Measurements from ENCODE around the gene CCNE1. TPM values are rescaled to one million over a fixed set of nuclear protein-coding genes. Genes with fewer than 3 reads are reported as not detected.
"Not testable (repeated sequence)": the region's sequence is repeated elsewhere in the genome, so short reads cannot be mapped to it uniquely, and the experiment has no call there.

The CCNE1 gene
- total RNA-seq, 1 experiment from 2014 or later: 36.0 TPM

DNA sequence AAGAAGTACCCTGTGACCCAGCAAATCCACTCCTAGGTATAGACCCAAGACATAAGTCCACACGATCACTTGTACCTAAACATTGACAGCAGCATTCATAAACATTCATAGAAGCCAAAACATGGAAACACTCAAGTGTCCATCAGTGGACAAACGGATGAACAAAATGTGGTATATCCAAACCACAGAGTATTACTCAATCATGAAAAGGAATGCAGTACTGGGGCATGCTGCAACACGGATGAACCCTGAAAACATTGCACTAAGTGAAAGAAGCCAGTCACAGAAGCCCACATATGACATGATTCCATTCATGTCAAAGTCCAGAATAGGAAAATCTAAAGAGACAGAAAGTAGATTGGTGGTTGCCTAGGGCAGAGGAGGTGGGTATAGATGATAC is 22.8 kb upstream of the CCNE1 start (continued):
- TF ChIP-seq, protein P1, sequence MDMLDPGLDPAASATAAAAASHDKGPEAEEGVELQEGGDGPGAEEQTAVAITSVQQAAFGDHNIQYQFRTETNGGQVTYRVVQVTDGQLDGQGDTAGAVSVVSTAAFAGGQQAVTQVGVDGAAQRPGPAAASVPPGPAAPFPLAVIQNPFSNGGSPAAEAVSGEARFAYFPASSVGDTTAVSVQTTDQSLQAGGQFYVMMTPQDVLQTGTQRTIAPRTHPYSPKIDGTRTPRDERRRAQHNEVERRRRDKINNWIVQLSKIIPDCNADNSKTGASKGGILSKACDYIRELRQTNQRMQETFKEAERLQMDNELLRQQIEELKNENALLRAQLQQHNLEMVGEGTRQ (CRISPR knock-in tag; IDR thresholded peaks at IDR 0.05): no peak
- TF ChIP-seq JUN (CRISPR knock-in tag; IDR thresholded peaks at IDR 0.05): no peak
- TF ChIP-seq RORB (CRISPR knock-in tag; IDR thresholded peaks at IDR 0.05): no peak
- no peak for TF ChIP-seq HMGA2 (CRISPR knock-in tag; IDR thresholded peaks at IDR 0.05)

DNA sequence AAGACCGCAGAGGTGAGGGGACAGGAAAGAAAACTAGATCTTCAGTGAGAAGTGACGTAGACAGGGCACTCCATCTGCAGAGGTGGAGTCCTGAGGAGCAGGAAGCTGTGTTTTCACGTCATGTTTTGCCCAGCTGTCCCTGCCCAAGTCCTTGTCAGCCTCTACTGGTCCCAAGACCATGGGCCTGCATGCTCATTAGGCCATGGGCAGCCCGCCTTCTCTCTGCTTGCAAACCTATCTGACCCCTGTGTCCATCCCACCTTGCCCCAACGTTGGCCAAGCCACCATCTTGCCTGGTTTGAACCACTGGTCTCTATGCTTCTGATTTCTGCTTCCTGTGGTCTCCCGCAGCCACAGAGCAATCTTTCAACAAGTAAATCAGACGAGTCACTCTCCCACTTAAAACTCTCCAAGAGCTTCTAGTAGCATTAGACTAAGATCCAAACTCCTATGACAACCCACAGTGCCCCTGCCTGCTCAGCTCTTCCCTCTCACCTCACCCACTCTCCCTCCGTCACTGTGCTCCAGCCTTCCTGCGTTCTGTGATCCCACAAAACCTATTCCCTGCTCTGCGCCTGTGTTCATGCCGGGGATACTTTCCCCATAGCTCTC is 18.6 kb upstream of the CCNE1 start:
- Mint-ChIP-seq H3K27me3 (ENCODE audit: low read depth) (no peaks in the 10 kb centered on the region), H3K27ac (no peak overlapping the region), H3K4me1 (peaks cover 4% of the 10 kb centered on the region; the same call in 1 of the 2 replicates), H3K36me3 (no peaks in the 10 kb centered on the region), H3K4me3 (no peak overlapping the region), H3K9me3 (0 out of 2 replicates have a peak, but pooled peaks cover 3% of the 10 kb centered on the region)
- no peak for DNase-seq (ENCODE audit: low spot score)
- TF ChIP-seq, protein P2, sequence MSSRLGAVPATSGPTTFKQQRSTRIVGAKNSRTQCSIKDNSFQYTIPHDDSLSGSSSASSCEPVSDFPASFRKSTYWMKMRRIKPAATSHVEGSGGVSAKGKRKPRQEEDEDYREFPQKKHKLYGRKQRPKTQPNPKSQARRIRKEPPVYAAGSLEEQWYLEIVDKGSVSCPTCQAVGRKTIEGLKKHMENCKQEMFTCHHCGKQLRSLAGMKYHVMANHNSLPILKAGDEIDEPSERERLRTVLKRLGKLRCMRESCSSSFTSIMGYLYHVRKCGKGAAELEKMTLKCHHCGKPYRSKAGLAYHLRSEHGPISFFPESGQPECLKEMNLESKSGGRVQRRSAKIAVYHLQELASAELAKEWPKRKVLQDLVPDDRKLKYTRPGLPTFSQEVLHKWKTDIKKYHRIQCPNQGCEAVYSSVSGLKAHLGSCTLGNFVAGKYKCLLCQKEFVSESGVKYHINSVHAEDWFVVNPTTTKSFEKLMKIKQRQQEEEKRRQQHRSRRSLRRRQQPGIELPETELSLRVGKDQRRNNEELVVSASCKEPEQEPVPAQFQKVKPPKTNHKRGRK (CRISPR knock-in tag; IDR thresholded peaks at IDR 0.05; ENCODE audit: borderline replicate concordance): no peak
- TF ChIP-seq, protein P3, sequence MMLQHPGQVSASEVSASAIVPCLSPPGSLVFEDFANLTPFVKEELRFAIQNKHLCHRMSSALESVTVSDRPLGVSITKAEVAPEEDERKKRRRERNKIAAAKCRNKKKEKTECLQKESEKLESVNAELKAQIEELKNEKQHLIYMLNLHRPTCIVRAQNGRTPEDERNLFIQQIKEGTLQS (CRISPR knock-in tag; conservative IDR thresholded peaks at IDR 0.05): no peak
- TF ChIP-seq GTF2I (CRISPR knock-in tag; conservative IDR thresholded peaks at IDR 0.05) (no peak), TCF7 (CRISPR knock-in tag; IDR thresholded peaks at IDR 0.05; ENCODE audit: low read depth) (no peak), ZNF219 (CRISPR knock-in tag; IDR thresholded peaks at IDR 0.05; ENCODE audit: borderline replicate concordance) (no peak), ELF4 (CRISPR knock-in tag; IDR thresholded peaks at IDR 0.05; ENCODE audit: low read depth) (no peak)
- TF ChIP-seq, protein P4, sequence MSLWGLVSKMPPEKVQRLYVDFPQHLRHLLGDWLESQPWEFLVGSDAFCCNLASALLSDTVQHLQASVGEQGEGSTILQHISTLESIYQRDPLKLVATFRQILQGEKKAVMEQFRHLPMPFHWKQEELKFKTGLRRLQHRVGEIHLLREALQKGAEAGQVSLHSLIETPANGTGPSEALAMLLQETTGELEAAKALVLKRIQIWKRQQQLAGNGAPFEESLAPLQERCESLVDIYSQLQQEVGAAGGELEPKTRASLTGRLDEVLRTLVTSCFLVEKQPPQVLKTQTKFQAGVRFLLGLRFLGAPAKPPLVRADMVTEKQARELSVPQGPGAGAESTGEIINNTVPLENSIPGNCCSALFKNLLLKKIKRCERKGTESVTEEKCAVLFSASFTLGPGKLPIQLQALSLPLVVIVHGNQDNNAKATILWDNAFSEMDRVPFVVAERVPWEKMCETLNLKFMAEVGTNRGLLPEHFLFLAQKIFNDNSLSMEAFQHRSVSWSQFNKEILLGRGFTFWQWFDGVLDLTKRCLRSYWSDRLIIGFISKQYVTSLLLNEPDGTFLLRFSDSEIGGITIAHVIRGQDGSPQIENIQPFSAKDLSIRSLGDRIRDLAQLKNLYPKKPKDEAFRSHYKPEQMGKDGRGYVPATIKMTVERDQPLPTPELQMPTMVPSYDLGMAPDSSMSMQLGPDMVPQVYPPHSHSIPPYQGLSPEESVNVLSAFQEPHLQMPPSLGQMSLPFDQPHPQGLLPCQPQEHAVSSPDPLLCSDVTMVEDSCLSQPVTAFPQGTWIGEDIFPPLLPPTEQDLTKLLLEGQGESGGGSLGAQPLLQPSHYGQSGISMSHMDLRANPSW (CRISPR knock-in tag; conservative IDR thresholded peaks at IDR 0.05; ENCODE audit: low read depth): no peak
- POLR2A ChIA-PET: no interaction called here
- CTCF ChIA-PET: interaction anchor here (0.7 to 1.6 kb wide), 4 partner anchors 13 to 254 kb away, joined by 3 to 6 read pairs (median 3); no protein-coding TSS in a partner anchor
- ATAC-seq: no peak

DNA sequence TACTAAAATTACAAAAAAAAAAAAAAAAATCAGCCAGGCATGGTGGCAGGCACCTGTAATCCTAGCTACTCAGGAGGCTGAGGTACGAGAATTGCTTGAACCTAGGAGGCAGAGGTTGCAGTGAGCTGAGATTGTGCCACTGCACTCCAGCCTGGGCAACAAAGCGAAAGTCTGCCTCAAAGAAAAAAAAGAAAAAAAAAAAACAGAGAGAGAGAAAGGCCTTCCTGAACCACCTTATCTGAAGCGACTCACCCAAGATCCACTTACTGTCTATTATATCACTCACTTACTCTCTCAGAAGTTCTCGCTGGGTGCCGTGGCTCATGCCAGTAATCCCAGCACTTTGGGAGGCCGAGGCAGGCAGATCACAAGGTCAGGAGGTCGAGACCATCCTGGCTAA is 17.3 kb upstream of the CCNE1 start:
- POLR2A ChIA-PET; H3K27ac Mint-ChIP-seq; H3K36me3 Mint-ChIP-seq; DNase-seq (ENCODE audit: low spot score); ATAC-seq; H3K4me3 Mint-ChIP-seq; H3K4me1 Mint-ChIP-seq; H3K9me3 Mint-ChIP-seq; H3K27me3 Mint-ChIP-seq (ENCODE audit: low read depth): not testable (repeated sequence)
- CTCF ChIA-PET: interaction anchor here (1.0 to 1.8 kb wide), 6 partner anchors 8 to 64 kb away, joined by 3 to 6 read pairs (median 3); no protein-coding TSS in a partner anchor

DNA sequence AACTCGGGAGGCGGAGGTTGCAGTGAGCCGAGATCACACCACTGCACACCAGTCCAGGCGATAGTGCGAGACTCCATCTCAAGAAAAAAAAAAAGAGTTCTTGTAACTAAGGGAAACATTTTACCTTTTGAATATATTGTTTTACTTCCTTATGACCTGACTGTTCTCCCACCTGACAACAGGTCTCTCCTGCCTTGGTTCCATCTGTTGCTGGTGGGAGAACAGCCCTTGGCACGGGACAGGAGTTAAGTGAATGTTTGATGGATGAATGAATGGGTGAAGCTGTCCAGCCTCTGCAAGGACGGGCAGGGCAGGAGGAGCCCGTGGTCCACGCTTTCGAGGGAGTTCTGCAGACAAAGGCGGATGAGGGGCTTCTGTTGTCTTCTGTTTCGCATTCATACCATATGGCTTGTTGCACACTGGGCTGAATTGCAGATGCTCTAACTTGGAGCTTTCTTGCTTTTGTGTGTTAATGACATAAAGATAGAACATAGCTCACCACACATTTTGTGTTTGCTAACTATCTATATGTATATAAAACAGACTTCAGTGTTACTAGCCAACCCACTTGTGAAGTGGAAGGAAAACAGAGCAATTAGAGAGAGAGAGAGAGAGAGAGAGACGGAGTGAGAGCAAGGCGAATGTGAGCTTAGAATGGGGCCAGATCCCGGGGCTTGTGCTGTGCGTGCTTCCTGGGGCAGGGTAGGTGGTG is 16.2 kb upstream of the CCNE1 start:
- ChIA-PET CTCF (interaction anchor here (0.5 to 1.8 kb wide), 7 partner anchors 10 to 79 kb away, joined by 3 to 10 read pairs (median 4); no protein-coding TSS in a partner anchor), POLR2A (no interaction called here)
- no peak overlapping the region for H3K4me3 Mint-ChIP-seq

More for the DNA sequence above, 16.2 kb upstream of the CCNE1 start:
- no peak overlapping the region for H3K27ac Mint-ChIP-seq
- ATAC-seq: no peak
- no peak for DNase-seq (ENCODE audit: low spot score)
- no peaks in the 10 kb centered on the region for H3K36me3 Mint-ChIP-seq
- TF ChIP-seq FOXJ3 (CRISPR knock-in tag; IDR thresholded peaks at IDR 0.05; ENCODE audit: borderline replicate concordance) (no peak), RORB (CRISPR knock-in tag; IDR thresholded peaks at IDR 0.05) (no peak), TEAD1 (CRISPR knock-in tag; IDR thresholded peaks at IDR 0.05) (no peak)
- TF ChIP-seq, protein P5, sequence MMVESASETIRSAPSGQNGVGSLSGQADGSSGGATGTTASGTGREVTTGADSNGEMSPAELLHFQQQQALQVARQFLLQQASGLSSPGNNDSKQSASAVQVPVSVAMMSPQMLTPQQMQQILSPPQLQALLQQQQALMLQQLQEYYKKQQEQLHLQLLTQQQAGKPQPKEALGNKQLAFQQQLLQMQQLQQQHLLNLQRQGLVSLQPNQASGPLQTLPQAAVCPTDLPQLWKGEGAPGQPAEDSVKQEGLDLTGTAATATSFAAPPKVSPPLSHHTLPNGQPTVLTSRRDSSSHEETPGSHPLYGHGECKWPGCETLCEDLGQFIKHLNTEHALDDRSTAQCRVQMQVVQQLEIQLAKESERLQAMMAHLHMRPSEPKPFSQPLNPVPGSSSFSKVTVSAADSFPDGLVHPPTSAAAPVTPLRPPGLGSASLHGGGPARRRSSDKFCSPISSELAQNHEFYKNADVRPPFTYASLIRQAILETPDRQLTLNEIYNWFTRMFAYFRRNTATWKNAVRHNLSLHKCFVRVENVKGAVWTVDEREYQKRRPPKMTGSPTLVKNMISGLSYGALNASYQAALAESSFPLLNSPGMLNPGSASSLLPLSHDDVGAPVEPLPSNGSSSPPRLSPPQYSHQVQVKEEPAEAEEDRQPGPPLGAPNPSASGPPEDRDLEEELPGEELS (CRISPR knock-in tag; IDR thresholded peaks at IDR 0.05): no peak
- H3K4me1 Mint-ChIP-seq: peaks cover 4% of the 10 kb centered on the region; the same call in 1 of the 2 replicates
- H3K27me3 Mint-ChIP-seq (ENCODE audit: low read depth): 0 out of 2 replicates have a peak, but pooled peaks cover 3% of the 10 kb centered on the region
- no peaks in the 10 kb centered on the region for H3K9me3 Mint-ChIP-seq
